22Rv1 (cell line): Measurements from ENCODE around the gene WDR27.

Source experiments
- ZFX ChIP-seq: fragments of 450-650 bp; IDR thresholded peaks from 2 replicates; pipeline ENCODE4 v1.6.1; 2017; ENCODE audit warnings: antibody characterized with exemption, borderline replicate concordance
- TF ChIP-seq, protein P1 (sequence below): fragments of 450-650 bp; IDR thresholded peaks from 2 replicates; pipeline ENCODE4 v1.5.1; 2017; ENCODE audit warnings: mild to moderate bottlenecking

DNA sequence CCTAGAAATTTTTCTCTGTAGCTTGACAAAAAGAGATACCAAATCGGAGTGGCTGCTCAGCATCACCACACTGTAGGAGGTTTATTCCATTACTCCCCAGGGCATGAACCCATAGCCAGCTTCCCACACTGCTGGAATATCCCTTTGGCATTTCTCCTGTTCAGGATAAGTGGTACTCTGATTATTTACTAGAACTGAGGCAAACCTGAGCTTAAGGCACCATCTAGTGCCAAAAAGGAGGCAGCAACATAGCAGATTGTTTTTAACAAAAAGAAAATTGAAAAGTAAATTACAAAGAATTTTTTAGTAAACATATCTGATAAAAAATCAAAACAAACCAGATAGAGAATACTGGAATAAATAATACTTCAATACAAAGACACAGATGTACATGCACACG lies 181.7 kb downstream of the WDR27 start:
- TF ChIP-seq, protein P1, sequence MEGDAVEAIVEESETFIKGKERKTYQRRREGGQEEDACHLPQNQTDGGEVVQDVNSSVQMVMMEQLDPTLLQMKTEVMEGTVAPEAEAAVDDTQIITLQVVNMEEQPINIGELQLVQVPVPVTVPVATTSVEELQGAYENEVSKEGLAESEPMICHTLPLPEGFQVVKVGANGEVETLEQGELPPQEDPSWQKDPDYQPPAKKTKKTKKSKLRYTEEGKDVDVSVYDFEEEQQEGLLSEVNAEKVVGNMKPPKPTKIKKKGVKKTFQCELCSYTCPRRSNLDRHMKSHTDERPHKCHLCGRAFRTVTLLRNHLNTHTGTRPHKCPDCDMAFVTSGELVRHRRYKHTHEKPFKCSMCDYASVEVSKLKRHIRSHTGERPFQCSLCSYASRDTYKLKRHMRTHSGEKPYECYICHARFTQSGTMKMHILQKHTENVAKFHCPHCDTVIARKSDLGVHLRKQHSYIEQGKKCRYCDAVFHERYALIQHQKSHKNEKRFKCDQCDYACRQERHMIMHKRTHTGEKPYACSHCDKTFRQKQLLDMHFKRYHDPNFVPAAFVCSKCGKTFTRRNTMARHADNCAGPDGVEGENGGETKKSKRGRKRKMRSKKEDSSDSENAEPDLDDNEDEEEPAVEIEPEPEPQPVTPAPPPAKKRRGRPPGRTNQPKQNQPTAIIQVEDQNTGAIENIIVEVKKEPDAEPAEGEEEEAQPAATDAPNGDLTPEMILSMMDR = no peak
- no peak for TF ChIP-seq ZFX
